Glutamatergic neuron (in vitro differentiated cells): ENCODE measurements around the gene CXCL14. TPM values are rescaled to one million over a fixed set of nuclear protein-coding genes. Genes with fewer than 3 reads are reported as not detected.

Experiments
- DNase-seq: peaks from one replicate; pipeline ENCODE4 v3.0.0; 2022
- H3K27ac Mint-ChIP-seq: one replicate; pipeline ENCODE4 v1.8.0; 2020; ENCODE audit warnings: mild to moderate bottlenecking, mixed read lengths, inconsistent platforms; ENCODE audit not compliant: unreplicated experiment
- H3K27me3 Mint-ChIP-seq: one replicate; pipeline ENCODE4 v1.8.0; 2020; ENCODE audit warnings: mild to moderate bottlenecking, moderate library complexity, mixed read lengths, inconsistent platforms; ENCODE audit not compliant: unreplicated experiment
- H3K36me3 Mint-ChIP-seq: one replicate; pipeline ENCODE4 v1.8.0; 2020; ENCODE audit warnings: mild to moderate bottlenecking, mixed read lengths, inconsistent platforms; ENCODE audit not compliant: unreplicated experiment
- H3K4me1 Mint-ChIP-seq: one replicate; pipeline ENCODE4 v1.8.0; 2020; ENCODE audit warnings: mild to moderate bottlenecking, low read depth, mixed read lengths, inconsistent platforms; ENCODE audit not compliant: unreplicated experiment
- H3K4me3 Mint-ChIP-seq: one replicate; pipeline ENCODE4 v1.8.0; 2020; ENCODE audit warnings: mild to moderate bottlenecking, mixed read lengths, inconsistent platforms; ENCODE audit not compliant: unreplicated experiment
- H3K9me3 Mint-ChIP-seq: one replicate; pipeline ENCODE4 v1.8.0; 2020; ENCODE audit warnings: mild to moderate bottlenecking, moderate library complexity, mixed read lengths, inconsistent platforms; ENCODE audit not compliant: unreplicated experiment
- total RNA-seq: library from RNA; stranded (reverse); fragmentation: NEBNext Ultra II Directional; extraction: Animal tissue kit (Norgen Biotek cat#: 25700); gene quantifications from one replicate; pipeline ENCODE4 v1.2.1, GENCODE V29; 2021; ENCODE audit not compliant: unreplicated experiment
- TF ChIP-seq, protein P1 (sequence below): fragments of 200-600 bp; sonication (generic); IDR thresholded peaks from one replicate; pipeline ENCODE4 v1.5.0; 2021; ENCODE audit not compliant: partially characterized antibody, unreplicated experiment

Gene CXCL14
- total RNA-seq, 1 donor from 2014 or later, result 0.32 TPM

DNA sequence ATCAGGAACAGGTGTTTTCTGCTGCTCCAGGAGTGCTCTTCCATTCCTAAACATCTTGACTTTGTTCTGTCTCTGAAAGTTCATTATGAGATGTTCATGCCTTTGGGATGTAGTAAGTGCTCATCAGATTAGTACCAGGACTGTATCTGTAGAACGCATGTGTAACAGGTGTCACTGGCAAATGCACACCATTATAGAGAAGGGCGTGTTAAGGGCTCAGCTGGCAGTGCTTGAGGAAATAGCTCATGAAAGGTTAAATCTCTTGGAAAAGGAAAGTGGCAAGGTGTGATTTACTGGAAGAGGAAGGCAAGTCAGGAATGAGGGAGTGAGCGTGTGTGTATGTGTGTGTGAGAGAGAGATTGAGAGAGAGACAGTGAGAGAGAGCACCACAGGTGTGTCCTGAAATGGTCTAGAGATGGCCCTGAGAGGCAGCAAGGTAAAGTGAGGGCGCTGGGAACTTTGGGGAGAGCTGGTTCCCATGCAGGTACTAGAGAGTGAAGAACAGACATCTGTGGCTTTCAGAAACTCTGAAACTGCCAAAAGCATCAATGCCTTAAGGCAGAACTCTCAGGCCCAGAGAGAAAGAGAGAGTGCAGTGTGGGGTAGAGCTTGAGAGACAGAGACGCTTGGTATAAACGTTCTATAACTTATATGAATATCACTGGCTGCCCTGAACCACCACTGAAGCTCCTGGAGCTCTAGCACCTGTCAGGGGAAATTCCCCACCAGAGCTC, 13.7 kb upstream of the CXCL14 start:
- Mint-ChIP-seq H3K4me1 (no peaks in the 10 kb centered on the region), H3K4me3 (no peak overlapping the region), H3K27me3 (peaks cover 4% of the 10 kb centered on the region), H3K36me3 (peaks cover 5% of the 10 kb centered on the region), H3K27ac (no peak overlapping the region), H3K9me3 (no peaks in the 10 kb centered on the region)
- TF ChIP-seq, protein P1, sequence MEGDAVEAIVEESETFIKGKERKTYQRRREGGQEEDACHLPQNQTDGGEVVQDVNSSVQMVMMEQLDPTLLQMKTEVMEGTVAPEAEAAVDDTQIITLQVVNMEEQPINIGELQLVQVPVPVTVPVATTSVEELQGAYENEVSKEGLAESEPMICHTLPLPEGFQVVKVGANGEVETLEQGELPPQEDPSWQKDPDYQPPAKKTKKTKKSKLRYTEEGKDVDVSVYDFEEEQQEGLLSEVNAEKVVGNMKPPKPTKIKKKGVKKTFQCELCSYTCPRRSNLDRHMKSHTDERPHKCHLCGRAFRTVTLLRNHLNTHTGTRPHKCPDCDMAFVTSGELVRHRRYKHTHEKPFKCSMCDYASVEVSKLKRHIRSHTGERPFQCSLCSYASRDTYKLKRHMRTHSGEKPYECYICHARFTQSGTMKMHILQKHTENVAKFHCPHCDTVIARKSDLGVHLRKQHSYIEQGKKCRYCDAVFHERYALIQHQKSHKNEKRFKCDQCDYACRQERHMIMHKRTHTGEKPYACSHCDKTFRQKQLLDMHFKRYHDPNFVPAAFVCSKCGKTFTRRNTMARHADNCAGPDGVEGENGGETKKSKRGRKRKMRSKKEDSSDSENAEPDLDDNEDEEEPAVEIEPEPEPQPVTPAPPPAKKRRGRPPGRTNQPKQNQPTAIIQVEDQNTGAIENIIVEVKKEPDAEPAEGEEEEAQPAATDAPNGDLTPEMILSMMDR, result no peak
- no peak for DNase-seq

DNA sequence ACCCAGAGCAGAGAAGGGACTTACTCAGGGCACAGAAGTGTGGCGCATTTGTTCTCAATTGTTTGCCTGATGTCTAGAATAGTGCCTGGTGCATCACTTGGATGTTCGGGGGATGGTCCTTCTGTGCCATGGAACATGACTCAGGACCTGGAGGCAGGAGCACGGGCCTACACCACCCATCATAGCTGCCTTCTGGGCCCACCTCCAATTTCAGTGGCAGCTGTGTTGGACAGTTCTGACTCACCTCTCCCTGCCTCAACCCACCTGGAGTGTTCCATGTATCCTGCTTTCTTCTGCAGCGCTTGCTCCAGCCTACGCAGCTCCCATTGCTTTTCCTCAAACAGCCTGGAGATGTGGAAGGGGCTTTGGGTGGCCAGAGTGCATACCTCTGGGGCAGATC, 12.5 kb upstream of the CXCL14 start:
- Mint-ChIP-seq H3K4me3 (no peak overlapping the region), H3K36me3 (peaks cover 5% of the 10 kb centered on the region), H3K9me3 (no peaks in the 10 kb centered on the region), H3K4me1 (no peaks in the 10 kb centered on the region), H3K27ac (no peak overlapping the region), H3K27me3 (peaks cover 4% of the 10 kb centered on the region)
- no peak for DNase-seq
- TF ChIP-seq, protein P1, result no peak

DNA sequence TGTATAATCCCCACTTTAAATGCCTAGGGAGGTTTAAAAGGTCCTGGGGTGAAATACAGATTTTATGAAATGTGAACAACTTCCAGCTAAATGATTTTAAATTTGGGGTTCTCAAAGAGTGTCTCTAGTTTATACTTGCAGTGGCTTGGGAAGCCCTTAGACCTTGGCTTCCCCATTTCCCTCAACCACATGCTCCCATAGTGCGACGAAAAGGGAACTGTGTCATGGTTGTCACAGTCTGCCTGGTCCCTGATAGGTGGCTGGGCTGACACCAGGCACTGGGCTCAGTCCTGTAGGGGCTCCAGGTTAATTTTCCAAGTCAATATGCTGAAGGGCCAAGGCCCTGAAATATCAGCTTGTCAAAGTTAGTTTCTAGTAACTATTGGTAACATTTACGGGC, 10.4 kb upstream of the CXCL14 start:
- H3K4me3 Mint-ChIP-seq, result no peak overlapping the region
- DNase-seq, result no peak

DNA sequence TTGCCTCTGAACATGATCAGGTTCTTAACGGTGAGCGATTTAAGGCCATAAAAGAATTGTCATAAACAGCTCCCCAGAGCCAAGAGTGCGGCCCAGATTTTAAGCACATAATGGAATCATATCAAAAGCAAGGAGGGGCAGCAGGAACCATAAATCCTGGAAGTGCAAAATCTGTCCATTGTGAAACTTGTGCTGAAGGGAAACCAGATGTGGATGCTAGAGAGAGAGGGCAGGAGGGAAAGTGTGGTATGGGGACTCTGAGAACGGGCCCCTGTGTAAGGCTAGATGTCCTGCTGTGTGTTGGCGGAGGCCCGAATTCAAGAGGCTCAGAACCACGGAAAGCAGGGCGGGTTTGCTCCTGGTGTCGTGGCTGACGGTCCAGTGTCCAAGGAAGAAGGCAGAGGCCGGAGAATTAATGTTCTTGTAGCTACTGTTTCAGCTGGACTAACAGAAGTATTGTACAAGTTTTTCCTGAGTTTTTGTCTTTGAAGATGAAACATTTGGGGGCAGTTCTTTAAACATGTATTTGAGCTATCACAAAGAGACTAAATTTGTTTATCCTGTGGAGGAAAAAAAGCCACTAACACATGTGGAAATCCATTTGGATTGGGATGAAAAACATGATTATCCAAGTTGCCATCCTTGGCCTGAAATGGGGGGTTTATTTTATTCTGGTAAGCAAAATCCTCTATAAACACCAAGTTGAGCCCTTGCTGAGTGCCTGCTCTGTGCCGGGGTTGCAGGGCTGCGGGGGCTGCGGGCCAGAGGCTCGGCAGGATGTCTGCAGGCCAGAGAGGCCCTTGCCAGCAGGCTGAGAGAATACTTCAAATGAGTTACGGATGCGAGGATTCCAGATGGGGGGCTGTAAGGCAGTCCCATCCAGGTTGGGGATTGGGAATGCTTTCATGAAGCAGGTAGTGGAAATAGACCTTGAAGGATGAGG, 9.2 kb upstream of the CXCL14 start:
- H3K4me3 Mint-ChIP-seq, result no peak overlapping the region
- TF ChIP-seq, protein P1, result no peak
- H3K9me3 Mint-ChIP-seq, result no peaks in the 10 kb centered on the region
- H3K36me3 Mint-ChIP-seq, result peaks cover 5% of the 10 kb centered on the region
- no peak for DNase-seq
- H3K27ac Mint-ChIP-seq, result no peak overlapping the region
- no peaks in the 10 kb centered on the region for H3K4me1 Mint-ChIP-seq
- H3K27me3 Mint-ChIP-seq, result peaks cover 4% of the 10 kb centered on the region

More for the DNA sequence above, 10.4 kb upstream of the CXCL14 start:
- H3K36me3 Mint-ChIP-seq, result peaks cover 5% of the 10 kb centered on the region
- H3K9me3 Mint-ChIP-seq, result no peaks in the 10 kb centered on the region
- H3K27me3 Mint-ChIP-seq, result peaks cover 4% of the 10 kb centered on the region
- H3K4me1 Mint-ChIP-seq, result no peaks in the 10 kb centered on the region
- TF ChIP-seq, protein P1, result no peak
- H3K27ac Mint-ChIP-seq, result no peak overlapping the region
